A549 treated with AZD9567 at 1 μM for 4 hours (cell line): ENCODE data around the gene RASL11A. TPM values are rescaled to one million over a fixed set of nuclear protein-coding genes. Genes with fewer than 3 reads are reported as not detected.

Source experiments
- total RNA-seq: library from RNA; stranded (reverse); fragments of 200-300 nt; extraction: Qiagen RNA extraction; gene quantifications from 5 replicates; pipeline ENCODE4 v1.2.3, GENCODE V29; 2022; ENCODE audit not compliant: insufficient read depth

Gene RASL11A
- total RNA-seq, result 3.9 to 7.7 TPM (median 4.3 TPM) in 5 replicates

GRCh38 chr13:27270594-27271520 is at the start of gene RASL11A:
Gene RASL11A, plus strand, starts transcription at chr13:27270830. Its CDS starts 115 bp downstream, at chr13:27270945.

GRCh38 chr13:27251166-27252091 is 19.2 kb upstream of the RASL11A start, which contains the start of gene RPL21:
Gene RPL21, plus strand, starts transcription at chr13:27251558. Its CDS starts 2,219 bp downstream, at chr13:27253777.

Other genes starting within 250 kb of the RASL11A start
- 14.8 to 20.0 TPM (median 17.6 TPM) in 5 replicates for gene USP12, start 99.0 kb upstream of the RASL11A start, total RNA-seq
- 1,271 to 2,104 TPM (median 1,296 TPM) in 5 replicates for gene RPL21, start 19.3 kb upstream of the RASL11A start, total RNA-seq
- 92.6 to 98.4 TPM (median 96.3 TPM) in 5 replicates for gene GTF3A, start 153.8 kb downstream of the RASL11A start, total RNA-seq
- 18.9 to 33.1 TPM (median 21.2 TPM) in 5 replicates for gene MTIF3, start 179.7 kb downstream of the RASL11A start, total RNA-seq